NCI-H146 treated with DMSO at 0.1 percent for 48 hours (cell line): ENCODE results near the gene GPR180.

Experiments
- DNase-seq: peaks from one replicate; lab custom pipeline; 2025; ENCODE audit not compliant: unreplicated experiment; lab: John Stamatoyannopoulos, UW

Gene GPR180

GRCh38 chr13:94640721-94641120 is 39.1 kb downstream of the GPR180 start:
- DNase-seq, result no peak

DNA sequence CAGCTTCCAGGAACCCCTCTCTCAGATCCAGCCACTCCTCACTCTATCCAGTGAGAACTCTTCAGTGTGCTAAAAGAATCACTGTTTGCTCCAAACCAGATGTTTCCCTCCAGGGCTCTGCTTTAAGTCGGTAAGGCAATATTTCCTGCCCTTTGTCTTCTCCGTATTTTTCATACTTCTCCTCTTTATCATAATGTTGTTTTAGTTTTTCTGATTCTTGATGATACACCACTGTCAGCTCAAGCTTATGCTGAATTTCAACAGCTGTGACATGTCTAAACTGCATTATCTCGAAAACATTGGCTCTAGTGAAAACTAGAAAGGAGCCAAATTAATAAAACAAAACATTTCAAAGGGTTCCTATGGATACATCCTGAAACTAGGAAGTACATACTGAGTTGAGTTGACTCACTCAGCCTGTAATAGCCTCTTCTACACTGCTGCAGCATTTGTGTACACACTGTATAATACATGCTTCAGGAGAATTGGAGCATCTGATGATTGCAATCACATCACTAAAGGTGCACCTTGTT is 39.8 kb downstream of the GPR180 start:
- DNase-seq, result peak; percentile 86

- no peak for DNase-seq
Measured at GRCh38 chr13:94646904-94647303, 45.2 kb downstream of the GPR180 start.

DNA sequence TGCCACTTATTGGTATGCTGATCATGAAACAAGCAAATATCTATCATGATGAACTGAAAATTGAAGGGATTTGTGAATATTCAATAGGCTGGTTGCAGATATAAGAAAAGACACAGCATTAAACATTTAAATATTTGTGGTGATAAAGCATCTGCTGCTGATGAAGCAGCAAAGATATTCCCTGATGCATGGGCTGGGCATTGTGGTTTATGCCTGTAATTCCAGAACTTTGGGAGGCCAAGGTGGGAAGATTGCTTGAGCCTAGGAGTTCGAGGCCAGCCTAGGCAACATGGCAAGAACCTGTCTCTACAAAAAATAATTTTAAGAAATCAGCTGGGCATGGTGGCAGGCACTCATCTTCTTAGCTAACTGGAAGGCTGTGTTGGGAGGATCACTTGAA is 54.5 kb downstream of the GPR180 start:
- DNase-seq, result no peak

DNA sequence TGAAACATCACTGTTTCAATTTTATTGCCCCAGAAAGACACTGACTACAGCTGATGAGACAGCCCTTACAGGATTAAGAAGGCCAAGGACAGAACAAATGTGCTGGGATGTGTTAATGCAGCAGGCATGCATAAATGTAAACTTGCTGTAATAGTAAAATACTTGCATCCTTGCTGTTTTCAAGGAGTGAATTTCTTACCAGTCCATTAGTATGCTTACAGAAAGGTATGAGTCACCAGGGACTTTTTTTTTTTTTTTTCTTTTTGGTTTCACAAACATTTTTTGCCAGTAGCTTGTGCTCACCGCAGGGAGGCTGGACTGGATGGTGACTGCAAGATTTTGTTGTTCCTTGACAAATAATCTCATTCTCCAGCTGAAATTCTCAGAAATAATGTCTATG is 55.1 kb downstream of the GPR180 start:
- no peak for DNase-seq

- no peak for DNase-seq
Measured at GRCh38 chr13:94657167-94657566, 55.5 kb downstream of the GPR180 start.

DNA sequence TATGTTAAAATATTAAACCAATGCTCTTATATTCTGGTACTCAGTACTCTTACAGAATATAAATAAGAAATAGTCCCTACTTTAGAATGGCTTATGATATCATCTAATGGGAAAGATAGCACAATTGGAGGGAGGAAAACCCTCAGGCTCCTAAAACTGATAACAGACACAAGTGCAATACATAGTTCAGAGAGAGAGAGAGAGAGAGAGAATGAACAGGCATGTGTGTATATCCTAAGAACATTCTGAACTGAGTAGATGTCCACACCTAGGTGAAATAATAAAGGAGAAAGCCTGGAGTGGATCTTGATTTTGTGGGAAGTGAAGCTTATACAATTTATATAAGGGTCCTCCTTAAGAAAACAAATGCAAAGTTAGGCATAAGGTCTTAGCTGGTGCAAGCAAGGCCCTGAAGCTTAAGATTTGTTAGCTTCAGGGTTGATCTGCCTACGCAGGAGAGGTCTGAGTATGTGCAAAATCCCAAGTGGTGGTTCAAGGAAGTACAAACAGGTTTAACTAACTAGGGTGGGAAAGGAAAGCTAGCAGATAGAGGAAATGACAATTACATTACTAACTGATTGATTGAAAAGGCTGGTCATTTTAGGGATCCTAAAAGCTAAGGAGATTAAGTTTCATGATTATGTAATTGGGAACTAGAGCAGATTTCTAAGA is 57.4 kb downstream of the GPR180 start:
- no peak for DNase-seq

- no peak for DNase-seq
Measured at GRCh38 chr13:94659598-94659946, 57.9 kb downstream of the GPR180 start.

DNA sequence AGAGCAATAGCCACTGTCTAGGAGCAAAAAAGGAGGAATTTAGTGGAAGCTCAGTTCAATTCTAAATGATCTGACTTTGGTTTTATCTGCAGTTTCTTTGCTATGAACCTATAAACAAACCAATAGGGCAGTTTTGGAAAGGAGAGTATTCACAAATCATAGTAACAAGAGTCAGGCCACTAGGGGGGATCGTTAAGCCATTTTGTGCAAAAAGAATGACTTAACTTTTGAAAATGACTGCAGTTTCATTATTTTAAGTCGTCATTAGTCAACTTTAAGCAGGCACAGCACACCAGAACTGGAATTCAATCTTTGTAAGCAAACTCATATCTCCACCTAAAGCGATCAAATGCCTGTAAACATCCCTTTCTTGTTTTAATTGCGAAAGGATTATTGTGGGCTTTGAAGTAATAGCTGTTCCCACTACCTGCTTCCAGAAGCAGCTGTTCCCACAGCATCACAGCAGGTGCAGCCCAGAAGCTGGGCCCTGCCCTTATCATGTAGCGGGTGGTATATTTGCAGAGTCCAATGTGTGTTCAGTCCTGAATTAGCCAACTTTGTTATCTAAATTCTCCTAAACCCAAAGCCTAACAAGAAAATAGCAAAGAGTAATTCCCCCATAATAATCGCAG is 59.2 kb downstream of the GPR180 start:
- DNase-seq, result peak; percentile 92

GRCh38 chr13:94661406-94661805 is 59.7 kb downstream of the GPR180 start:
- peak; percentile 88 for DNase-seq

- no peak for DNase-seq
Measured at GRCh38 chr13:94662274-94662945, 60.8 kb downstream of the GPR180 start.

- no peak for DNase-seq
Measured at GRCh38 chr13:94664889-94665288, 63.2 kb downstream of the GPR180 start.

DNA sequence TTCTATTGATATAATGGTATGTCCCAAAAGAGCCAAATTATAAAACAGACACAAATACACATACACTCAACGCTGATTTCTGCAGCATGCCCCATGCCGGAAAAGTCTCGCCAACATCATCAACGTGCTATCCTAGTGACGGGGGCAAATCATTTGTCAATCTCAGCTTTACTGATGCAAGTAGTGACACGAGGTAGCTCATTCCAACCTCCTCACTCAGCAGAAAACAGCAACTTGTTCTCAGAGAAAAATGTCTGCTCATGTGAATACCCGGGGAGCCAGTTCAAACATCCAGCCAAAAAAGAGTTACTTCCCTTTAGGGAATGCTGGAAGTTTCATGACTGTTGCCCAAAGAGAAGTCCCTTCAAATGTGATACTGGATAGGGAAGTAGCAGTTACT is 64.4 kb downstream of the GPR180 start:
- no peak for DNase-seq

- DNase-seq, result no peak
Measured at GRCh38 chr13:94667190-94667589, 65.5 kb downstream of the GPR180 start.

DNA sequence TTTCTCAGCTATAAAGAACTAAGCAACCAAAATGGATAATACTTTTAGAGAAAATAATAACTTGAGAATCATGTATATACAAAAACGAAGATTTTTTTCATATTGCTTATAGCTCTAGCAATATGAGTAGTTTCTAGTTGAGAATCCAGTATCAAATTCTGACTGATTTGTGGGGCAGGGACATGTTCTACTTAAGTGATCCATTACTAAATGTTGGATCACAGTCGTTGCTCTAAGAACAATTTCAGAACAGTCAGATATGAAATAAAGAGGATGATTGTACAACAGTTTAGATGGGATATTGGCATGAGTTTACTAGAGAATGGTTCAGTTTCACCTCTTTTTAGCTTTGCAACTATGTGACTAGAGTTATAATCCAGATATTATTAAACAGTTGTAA is 70.7 kb downstream of the GPR180 start:
- DNase-seq, result no peak

- no peak for DNase-seq
Measured at GRCh38 chr13:94673851-94674250, 72.2 kb downstream of the GPR180 start.

GRCh38 chr13:94674609-94675348 is 73.1 kb downstream of the GPR180 start:
- DNase-seq, result peak; percentile 73

DNA sequence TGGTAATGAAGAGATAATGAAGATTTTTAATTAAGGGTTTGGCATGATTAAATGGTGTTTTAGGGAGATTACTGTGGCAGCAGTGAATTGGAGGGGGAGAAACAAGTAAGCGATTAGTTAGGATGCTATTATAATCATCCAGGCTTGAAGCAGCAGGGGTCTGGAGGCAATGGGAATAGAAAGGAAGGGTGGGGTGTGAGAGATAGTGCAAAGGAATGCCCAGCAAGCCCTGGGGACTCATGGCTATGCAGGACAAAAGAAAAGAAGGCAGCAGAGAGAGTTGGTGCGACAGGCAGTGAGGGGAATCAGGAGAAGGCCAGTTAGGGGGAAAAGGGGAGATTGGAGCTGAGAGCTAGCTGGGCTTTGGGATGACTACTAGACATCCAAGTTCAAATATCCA is 76.1 kb downstream of the GPR180 start:
- no peak for DNase-seq

DNA sequence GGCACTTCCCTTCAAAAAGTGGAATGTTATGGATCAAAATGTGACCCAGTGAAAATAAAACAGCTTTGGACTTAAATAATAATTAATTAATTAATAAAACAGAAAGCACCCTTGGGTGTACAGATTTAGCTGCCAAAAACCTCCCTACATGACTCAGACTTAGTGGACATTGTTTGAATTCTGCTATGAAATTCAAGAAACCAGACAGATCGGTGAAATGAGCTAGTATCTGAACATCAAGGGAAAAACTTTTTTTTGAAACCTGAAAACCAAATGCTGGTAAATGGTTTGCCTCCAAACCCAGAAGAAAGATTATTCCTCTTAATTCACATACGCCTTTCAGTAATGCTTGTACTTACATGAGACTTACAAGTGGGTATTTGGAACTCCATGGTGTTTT is 77.2 kb downstream of the GPR180 start:
- no peak for DNase-seq

GRCh38 chr13:94679614-94680013 is 78.0 kb downstream of the GPR180 start:
- DNase-seq, result no peak

DNA sequence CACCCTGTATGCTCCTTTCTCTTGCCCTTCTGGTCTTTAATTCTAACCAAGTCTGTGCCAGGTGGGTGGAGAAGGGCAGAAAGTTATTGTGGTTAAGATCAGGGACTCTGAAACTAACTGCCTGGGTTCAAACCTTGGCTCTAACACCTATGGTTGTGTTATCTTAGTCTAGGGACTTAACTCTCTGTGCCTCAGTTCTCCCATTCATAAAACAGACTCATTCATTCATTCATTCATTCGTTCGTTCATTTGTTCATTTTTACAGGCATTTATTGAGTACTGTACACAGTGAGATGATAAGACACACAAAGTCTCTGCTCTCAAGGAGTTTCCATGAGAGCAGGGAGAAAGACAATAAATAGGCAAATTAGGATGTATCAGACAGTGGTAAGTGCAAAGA is 80.6 kb downstream of the GPR180 start:
- no peak for DNase-seq

GRCh38 chr13:94683409-94683808 is 81.8 kb downstream of the GPR180 start:
- DNase-seq, result no peak
